LNCAP (cell line): Measurements from ENCODE around the gene TMEM33.

Source experiments
- TF ChIP-seq, protein P1 (sequence below): fragments of 450-650 bp; IDR thresholded peaks from 2 replicates; pipeline ENCODE4 v1.5.1; 2017; ENCODE audit warnings: mild to moderate bottlenecking

Gene TMEM33

GRCh38 chr4:42008011-42008786 lies 73.0 kb downstream of the TMEM33 start:
- TF ChIP-seq, protein P1, sequence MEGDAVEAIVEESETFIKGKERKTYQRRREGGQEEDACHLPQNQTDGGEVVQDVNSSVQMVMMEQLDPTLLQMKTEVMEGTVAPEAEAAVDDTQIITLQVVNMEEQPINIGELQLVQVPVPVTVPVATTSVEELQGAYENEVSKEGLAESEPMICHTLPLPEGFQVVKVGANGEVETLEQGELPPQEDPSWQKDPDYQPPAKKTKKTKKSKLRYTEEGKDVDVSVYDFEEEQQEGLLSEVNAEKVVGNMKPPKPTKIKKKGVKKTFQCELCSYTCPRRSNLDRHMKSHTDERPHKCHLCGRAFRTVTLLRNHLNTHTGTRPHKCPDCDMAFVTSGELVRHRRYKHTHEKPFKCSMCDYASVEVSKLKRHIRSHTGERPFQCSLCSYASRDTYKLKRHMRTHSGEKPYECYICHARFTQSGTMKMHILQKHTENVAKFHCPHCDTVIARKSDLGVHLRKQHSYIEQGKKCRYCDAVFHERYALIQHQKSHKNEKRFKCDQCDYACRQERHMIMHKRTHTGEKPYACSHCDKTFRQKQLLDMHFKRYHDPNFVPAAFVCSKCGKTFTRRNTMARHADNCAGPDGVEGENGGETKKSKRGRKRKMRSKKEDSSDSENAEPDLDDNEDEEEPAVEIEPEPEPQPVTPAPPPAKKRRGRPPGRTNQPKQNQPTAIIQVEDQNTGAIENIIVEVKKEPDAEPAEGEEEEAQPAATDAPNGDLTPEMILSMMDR: no peak
